ENCODE measurements around the gene LRRC45. TPM values are rescaled to one million over a fixed set of nuclear protein-coding genes. Genes with fewer than 3 reads are reported as not detected.

The LRRC45 gene
- total and polyA plus RNA-seq, 9 of the 15 experiments (the other 6 are each of a cell fraction or from before 2014, with no cell fraction given) = 3.5 to 21.5 (median 11.2) TPM; not detected in 2

DNA sequence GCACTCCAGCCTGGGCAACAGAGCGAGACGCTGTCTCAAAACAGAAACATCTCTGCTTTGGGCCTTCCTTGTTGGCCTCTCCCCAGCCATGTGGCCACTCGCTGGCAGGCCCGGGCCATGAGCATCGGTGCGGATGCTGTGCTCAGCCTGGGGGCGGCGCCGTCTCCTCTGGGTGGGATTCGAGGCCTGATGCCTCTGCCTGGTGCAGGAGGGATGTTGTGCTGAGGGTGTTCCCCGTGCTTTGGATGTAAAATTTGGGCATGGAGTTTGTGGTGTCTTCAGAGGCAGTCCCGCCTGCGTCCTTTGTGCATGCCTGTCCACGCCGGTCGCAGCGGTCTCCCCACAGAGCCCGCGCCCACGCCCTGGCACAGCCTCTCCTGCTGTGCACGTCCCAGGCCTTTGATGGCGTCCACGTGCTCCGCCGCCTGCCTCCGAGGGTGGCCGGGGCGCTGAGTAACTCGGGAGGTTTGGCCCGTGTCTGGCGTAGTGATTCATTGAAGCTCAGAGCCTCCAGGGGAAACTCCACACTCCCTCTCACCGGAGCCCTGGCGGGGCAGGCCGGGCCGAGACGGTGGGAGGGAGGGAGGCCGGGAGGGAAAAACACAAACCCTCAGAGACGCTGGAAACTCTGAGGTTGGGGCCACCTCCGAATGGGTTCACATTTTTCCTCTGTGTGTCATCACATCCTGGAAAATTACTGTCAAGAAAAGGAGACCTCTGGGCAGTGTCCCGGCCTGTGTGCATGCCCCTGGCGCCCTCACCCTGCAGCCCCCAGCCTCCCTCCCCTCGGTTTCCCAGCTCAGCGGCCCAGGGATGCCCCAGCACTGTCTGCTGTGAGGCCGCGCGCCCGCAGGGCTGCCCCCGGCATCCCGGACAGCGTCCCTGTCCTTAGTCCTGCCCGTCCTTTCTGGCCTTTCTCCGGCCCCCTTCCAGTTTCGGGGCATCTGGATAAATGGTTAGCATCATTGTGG is 19.4 kb upstream of the LRRC45 start:
- DNase-seq (ENCODE audit: extremely low read depth in 1 of 4, low spot score in 3 of 4) (no peak), ATAC-seq (no peak), FAIRE-seq (no peak)
- Histone ChIP-seq H3K4me2 (ENCODE audit: insufficient read depth, low read length) (no peak overlapping the region), H3K4me3 (no peak overlapping the region), H4K20me1 (replicated peaks; ENCODE audit: control insufficient read depth, insufficient read depth, low read length) (0 out of 2 replicates have a peak, but pooled peaks cover 4% of the 10 kb centered on the region), H3K9me1 (ENCODE audit: control insufficient read depth, insufficient read depth, low read length) (peaks cover 3% of the 10 kb centered on the region), H3K27me3 (ENCODE audit: control insufficient read depth in 2 of 2, insufficient read depth in 2 of 2, low read length in 2 of 2) (no peaks in the 10 kb centered on the region), H3K79me2 (ENCODE audit: control insufficient read depth, insufficient read depth, low read length) (no peaks in the 10 kb centered on the region), H3K4me1 (replicated peaks in 1 of 2; ENCODE audit: control insufficient read depth in 2 of 2, insufficient read depth in 2 of 2, low read length in 2 of 2) (peaks cover 0 to 76% of the 10 kb centered on the region in 2 experiments; a peak in 2 of 5 replicates), H2AFZ (ENCODE audit: low read depth, low read length) (no peak overlapping the region), H3K27ac (ENCODE audit: extremely low read depth, low read depth, low read length) (no peak overlapping the region), H3K9ac (ENCODE audit: insufficient read depth in 1 of 2, low read depth in 2 of 2, low read length in 2 of 2) (peak overlapping the region in 1 of 2 experiments; percentile 17; a peak in 1 of 4 replicates), H3K9me3 (replicated peaks; ENCODE audit: control insufficient read depth, insufficient read depth, low read depth, low read length) (no peaks in the 10 kb centered on the region), H3K36me3 (ENCODE audit: control insufficient read depth, insufficient read depth, low read length) (no peaks in the 10 kb centered on the region)
- 72% methylated on average over 31 of the region's 53 CpGs for WGBS (ENCODE audit: insufficient coverage, low coverage, missing lambda C conversion rate)
- intact Hi-C loops (cut with micrococcal nuclease) (no loop called here), in situ Hi-C loops (cut with MboI) (no loop called here)
- BruUV-seq (replicated peaks) = no TSS peak
- ChIA-PET POLR2A (interaction anchor here (0.6 to 0.8 kb wide), 4 partner anchors 14 to 368 kb away, joined by 3 to 5 read pairs (median 3); no protein-coding TSS in a partner anchor), CTCF (ENCODE audit: low intra/inter-chr PET ratio) (no interaction called here)
- TF ChIP-seq POLR2G (IDR thresholded peaks at IDR 0.05; ENCODE audit: low read depth, low read length) (0 out of 2 replicates have a peak, but pooled peaks have one; percentile 10), POLR2AphosphoS2 (IDR thresholded peaks at IDR 0.05; ENCODE audit: low read length) (no peak), NR2C2 (CRISPR knock-in tag; IDR thresholded peaks at IDR 0.05) (no peak), NR2C2 (tag; IDR thresholded peaks at IDR 0.05) (no peak)
